HG02840 (cell line): ENCODE measurements around the gene AFF1.
"Not testable (repeated sequence)": the region's sequence is repeated elsewhere in the genome, so short reads cannot be mapped to it uniquely, and the experiment has no call there.

ENCODE experiments used
- ATAC-seq: cut with Tn5 transposase; IDR thresholded peaks from one replicate; pipeline ENCODE4 v1.9.1; 2021; ENCODE audit warnings: mild to moderate bottlenecking, moderate library complexity, moderate number of reproducible peaks; ENCODE audit not compliant: unreplicated experiment, low FRiP score

AFF1 gene

DNA sequence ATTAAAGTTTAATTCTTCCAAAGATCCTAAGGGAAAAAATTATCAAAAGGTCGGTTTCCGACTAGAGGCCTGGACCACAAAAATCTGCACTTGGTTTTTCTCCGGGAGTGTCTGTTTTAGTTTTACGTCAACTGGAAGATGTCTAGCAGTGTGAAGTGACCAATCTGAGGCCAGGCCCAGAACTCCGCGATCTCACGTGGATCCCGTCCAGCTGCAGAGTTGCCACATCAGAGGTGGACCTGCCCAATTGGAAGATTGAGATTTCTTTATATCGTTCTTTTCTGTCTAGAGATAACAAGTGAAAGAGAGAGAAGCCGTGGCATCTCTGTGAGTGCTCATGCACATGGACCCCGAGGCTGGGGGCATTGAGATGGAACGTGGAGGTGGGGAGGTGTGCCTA lies 115.8 kb downstream of the AFF1 start:
- no peak for ATAC-seq

DNA sequence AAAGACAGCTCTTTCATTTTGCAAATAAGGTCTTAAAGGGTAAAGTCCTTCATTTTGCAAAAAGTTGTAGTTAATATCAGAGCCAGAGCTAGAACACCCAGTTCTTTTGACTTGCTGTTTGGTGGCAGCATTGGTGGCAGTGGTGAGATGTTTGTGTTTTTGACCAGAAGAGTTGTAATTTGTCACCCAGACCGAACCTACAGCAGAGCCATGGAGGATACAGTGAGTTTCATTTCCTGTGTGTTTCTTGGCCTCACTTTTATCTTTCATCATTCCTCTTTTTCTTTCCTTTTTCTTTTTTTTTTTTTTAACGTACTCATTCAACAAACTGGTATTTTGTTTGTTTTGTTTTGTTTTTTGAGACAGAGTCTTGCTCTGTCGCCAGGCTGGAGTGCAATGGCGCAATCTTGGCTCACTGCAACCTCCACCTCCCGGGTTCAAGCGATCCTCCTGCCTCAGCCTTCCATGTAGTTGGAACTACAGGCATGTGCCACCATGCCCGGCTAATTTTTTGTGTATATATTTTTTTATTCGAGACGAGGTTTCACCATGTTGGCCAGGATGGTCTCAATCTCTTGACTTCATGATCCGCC lies 116.4 kb downstream of the AFF1 start:
- ATAC-seq: no peak

DNA sequence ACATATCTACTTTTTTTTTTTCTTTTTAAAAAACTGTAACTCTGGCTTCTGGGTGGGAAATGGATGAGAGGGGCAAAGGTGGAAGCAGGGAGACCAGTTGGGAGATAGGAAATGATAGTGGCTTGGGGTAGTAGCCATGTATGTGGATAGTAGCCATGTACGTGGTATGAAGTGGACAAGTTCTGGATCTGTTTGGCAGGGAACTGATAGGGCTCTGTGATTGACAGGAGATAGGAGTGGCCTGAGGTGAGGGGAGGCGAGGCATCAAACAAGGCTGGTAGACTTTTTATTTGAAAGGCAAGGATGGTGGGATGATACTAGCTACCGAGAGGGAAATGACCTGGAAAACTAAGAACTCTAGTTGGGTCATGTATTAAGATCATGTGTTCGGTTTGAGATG lies 117.8 kb downstream of the AFF1 start:
- ATAC-seq: no peak

DNA sequence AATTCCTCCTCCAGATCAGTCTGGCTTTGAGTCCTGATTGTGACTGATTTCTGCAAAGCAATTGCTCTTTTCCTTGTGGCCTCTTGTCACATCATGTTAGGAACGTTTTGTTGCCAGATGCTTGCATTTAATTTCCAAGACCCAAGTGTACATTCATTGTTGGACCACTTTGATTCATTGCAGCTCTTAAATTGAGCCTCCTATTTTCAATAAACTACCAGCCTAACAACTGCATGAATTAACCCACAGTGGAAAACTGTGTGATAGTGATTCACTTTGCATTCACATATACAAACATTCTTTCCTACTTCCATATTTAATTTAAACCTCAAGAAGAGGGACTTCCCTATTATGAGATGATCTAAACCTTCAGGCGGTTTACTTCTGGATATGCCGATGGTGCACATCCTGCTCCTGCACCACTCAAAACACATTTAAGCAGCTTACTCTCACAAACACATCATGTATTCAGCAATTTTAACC lies 118.4 kb downstream of the AFF1 start:
- no peak for ATAC-seq

DNA sequence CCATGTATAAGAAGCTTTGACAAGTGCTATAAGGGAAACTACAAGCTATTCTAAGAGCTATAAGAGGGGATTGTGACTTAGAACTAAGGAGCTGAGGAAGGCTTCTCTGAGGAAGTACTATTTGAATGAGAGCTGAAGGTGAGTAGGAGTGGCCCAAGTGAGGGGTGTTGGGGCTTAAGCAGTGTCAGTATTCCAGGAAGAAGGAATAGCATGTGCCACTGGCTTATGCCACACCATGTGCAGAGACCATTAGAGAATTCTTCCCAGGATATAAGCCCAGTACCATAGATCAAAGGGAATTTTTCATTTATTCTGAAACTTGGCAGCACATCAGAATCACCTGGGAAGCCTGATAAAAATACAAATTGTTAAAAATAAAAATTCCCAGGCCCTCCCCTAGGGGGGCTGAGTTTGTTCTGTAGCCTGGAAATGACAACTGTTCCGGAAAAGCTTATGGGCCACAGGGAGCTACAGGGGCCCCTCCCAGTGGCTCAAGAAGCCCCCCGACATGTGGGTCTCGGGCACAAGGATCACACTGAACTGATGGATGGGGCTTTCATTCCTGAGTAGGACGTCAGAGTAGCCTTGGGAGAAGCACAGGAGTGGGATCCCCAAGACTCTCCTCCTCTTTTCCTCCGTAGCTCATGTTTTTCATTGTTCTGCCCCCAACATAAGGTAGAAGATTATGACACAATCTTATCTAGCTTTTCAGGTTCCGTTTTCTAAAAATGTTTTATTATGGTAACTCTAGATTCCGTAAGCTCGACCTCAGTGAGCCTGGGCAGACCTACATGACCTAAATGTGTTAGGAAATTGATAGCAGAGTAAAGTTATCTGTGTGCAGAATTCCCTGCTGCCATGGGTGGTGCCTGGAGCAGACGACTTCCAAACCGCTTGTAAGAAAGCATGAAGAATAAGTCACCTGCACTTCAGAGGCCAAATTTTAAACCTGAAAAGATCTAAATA lies 119.3 kb downstream of the AFF1 start:
- no peak for ATAC-seq

DNA sequence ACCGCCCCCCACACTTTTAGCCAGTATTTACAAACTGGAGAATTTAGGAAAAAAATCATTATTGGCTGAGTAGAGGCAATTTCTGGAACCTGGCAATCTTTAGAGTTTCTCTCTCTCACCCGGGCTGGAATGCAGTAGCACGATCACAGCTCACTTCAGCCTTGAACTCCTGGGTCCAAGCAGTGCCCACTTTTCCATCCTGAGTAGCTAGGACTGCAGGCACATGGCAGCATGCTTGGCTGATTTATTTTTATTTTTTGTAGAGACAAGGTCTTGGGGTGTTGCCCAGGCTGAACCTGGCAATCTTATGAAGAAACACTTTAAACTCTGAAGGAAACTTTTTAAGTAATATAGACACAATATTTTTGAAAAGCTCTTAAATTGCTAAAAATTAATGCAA lies 120.1 kb downstream of the AFF1 start:
- ATAC-seq: no peak

DNA sequence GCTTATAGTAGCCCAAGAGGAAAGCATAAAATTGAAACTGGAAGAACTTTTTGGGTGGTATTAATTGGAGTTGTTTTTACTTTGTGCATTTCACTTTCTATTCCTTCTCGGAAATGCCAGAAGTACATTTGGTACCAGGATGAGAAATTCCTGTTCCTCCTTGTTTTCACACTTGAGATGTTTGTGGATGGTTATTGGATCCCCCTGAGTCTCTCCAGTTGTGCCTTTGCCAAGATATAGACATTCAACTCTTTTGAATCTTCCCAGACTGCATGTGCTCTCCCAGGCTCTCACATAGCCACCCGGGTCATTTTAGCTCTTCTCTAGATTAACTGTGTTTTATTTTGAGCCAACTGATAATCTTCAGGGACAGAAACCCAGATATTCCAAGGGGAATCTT lies 120.5 kb downstream of the AFF1 start:
- no peak for ATAC-seq

DNA sequence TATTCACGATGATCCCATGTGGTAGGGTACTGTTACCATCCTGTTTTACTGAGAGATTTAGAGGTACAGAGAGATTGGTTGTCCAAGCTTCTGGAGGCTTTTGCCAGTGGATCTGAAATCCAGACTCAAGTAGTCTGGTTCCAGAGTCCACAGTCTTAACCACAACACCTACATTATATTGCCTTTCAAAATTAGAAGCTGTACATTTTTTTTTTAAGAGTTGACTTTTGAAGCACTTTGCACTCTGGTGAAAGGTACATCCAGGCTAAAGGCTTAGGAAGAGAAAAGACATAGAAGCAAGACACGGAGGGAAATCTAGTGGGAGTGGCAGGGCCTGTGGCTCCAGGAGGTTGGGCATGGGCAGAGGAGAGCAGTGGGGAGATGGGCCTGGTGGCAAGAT lies 122.1 kb downstream of the AFF1 start:
- no peak for ATAC-seq

DNA sequence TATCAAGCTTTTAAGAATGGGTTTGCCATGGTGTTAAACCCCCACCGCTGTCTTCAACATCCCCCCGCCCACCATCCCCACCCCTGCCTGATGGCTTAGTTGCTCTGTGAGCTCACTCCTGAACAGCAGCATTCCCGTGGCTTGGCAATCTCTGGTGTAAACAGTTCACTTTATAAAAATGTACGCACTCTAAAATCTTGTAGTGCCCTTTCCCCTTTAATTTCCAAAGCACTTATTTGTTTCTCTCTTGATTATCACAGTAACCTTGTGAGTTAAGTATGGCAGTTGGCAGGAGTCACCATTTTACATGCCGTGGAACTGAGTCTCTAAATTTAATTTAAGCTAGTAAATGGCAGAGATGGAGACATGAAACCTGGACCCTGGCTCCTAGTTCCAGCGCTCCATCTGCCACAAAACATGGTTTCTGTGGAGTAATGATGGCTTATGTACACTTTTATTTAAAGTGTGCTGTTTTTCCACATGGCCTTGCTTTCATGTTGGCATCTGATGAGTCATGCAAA lies 123.1 kb downstream of the AFF1 start:
- no peak for ATAC-seq

DNA sequence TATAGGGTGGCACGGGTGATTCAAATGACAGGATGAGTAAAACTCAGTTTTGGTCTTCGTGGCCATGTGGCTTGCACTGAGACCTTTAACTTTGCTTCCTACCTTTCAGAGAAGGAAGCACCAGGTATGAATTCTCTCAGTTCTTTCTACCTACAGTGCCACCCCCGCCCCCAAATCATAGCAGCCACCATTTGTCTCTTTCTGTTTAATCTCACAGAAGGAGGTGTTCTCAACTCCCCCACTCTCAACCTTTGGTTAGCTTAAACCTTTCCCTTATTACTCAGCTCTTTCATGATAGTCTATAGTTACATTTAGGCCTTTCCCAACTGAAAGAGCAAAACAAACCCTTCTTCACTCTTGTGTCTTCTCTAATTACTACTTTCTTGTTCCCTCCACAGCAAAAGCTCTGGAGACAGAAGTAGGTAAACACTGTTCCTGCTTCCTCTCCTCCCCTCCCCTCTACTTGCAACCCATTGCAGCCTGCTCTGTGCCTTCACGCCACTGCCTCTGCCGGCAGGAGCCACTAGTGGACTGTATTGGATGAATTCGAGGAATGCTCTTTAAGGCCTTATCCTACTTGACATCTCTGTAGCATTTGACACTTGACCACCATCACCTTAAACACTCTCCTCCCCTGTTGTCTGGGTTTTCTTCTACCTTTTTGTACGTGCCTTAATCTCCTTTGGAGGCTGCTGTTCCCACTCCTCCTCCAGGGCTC lies 123.7 kb downstream of the AFF1 start:
- ATAC-seq: no peak

DNA sequence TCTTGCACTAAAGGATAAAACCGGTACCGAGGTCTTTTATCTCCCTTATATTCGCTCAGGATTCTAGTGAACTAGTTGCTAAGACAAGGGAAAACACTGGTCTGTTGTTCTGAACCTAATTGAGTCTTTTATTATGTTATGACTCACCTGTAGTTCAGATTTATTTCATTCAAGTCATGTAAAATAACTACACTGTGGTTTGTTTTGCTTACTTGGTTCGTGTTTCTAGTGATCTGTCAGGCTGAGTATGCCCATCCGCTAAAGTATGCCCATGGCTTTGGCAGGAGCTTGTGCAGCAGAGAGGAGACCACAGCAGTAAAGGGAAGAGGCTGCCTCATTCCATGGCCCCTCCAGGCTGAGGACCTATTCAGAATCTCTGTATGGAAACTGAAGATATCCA lies 126.1 kb downstream of the AFF1 start:
- ATAC-seq: no peak

DNA sequence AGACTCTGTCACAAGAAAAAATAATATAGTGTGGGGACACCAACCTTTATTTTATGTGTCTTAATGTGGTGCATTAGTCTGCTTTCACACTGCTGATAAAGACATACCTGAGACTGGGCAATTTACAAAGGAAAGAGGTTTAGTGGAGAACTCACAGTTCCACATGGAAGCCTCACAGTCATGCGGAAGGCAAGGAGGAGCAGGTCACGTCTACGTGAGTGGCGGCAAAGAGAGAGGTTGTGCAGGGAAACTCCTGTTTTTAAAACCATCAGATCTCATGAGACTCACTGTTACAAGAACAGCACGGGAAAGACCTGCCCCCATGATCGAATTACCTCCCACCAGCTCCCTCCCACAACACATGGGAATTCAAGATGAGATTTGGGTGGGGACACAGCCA lies 130.2 kb downstream of the AFF1 start:
- no peak for ATAC-seq

DNA sequence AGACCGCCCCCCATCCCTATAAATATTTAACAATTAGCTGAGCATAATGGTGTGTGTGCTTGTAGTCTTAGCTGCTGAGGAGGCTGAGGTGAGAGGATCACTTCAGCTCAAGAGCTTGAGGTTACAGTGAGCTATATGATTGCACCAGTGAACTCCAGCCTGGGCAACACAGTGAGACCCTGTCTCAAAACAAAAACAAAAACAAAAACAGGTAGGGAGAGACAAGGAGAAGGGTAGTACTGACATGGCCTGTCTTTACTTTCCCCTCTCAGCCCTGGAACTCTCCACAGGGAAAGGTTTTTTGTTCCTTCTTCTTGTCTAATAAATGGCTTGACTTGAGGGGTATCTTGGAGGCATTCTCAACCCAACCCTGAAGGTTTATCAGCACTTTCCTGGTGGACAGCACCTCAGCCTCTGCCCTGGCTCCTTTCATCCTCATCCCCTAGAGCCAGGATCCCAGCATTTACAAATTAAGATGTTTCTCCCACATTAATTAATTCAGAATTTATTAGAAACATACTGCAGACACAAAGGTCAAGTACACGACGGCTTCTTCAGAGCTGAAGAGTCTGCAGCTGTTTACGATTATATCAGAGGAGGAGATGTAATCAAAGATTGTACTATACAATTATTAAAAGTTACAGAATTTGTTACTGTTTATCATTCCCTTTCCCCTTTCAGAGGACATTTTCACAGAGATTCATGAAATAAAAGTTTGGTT lies 131.8 kb downstream of the AFF1 start:
- ATAC-seq: no peak

DNA sequence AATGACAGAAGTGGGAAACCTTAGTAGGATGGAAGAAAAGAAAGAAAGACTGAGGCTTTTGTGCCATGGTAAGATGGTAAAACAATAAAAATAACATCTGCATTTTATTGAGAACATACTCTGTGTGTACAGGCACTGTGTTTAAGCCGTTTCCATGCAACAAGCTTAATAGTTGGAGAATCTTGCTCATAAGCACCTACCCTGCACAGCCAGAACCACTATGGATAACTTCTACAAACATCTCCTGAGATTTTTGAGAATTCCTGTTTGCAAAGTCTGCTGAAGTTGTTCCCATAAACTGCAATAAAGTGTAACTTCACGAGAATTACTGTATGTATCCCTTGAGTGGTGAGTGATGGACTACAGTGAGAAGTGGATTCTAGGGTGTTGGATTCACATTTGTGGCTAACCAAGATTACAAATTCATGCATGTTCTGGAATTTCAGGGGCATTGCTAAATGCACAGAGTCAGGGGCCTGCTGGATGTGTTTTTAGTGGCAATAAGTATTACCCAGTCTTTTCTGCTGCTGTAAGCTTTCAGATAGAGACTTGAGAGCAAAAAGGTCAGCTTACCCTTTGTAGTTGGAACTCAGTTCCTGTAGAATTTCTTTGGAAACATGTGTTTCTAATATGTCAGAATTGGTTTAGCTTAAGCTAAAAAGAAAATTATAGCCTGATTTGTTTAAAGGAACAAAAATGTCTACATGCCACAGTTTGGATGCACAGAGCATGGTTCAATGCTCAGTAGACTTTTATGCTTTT lies 132.5 kb downstream of the AFF1 start:
- no peak for ATAC-seq

DNA sequence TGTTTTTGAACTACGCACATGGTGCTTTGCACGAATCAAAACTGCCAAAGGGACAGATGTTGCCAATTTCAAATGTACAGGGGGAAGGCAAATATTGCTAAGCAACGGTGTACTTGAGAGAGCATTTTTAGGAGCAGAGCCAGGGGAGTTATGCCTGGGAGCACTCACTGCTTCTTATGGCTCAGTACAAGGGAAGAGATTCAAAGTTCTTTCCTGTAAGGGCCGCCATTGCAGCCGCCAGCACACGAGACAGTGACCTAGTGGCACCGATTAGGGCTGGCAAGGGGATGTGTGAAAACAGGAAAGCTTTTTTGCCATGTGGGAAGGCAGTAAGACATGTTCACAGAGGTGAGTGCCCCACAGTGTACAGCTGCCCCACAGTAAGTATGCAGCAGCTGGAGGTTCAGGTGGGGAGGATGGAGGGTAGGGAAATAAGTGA lies 133.8 kb downstream of the AFF1 start:
- no peak for ATAC-seq

DNA sequence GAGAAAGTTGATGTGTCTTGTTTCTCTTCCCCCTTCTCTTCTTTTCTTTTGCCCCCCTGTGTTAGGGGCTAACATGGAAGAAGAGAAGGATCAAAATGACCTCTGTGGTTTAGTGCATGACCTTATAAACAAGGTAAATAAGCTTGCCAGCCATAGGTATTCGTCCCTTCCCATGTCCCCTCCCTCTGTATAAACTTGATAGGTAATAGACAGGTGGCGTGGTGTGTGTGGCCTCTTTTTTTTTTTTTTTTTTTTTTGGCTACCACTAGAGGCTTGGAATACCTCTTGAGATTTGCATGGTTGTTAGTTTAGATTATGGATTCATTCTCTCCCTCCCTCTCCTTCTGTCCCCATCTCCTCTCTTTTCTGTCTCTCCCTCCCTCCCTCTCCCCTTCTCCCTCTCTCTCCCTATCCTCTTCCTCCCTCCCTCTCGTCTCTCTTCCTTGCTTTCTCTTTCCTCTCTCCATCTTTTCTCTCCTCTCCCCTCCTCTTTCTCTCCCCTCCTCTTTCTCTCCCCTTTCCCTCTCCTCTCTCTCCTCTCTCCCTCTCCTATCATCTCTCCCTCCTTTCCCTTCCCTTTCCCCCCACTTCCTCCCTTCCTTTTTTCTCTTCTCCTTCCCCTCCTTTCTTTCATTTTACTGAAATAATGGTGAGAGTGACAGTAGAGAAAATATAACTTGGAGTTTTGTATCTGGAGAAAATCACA lies 134.4 kb downstream of the AFF1 start:
- ATAC-seq: no peak

DNA sequence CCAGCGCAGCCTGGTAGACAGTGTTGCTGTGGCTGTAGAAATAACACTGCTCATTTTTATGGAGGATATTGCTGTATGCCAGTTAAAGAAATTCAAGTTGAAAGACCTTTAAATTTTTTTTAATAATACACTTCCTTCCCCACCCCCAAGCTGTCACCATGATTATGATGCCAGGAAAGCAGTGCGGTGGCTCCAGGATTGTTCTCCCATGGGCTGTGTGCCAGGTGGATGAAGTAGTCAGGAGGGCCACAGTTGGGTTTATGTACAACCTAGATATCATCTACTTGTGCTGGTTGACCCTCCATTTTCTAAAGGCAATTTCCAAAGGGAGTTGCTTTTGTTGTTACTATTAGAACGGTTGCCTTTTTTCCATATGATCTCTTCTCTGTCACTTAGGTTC lies 136.6 kb downstream of the AFF1 start:
- no peak for ATAC-seq

DNA sequence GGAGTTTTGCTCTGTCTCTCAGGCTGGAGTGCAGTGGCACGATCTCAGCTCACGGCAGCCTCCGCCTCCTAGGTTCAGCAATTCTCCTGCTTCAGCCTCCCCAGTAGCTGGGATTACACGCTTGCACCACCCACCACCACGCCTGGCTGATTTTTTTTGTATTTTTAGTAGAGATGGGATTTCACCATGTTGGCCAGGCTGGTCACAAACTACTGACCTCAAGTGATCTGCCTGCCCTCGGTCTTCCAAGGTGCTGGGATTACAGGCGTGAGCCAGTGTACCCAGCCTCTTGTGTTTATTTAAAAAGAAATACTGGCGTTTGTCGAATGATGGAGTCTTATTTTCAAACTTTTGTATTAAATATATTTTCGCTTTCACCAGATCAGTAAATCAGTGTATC lies 137.7 kb downstream of the AFF1 start:
- ATAC-seq: not testable (repeated sequence)
